SU-DHL-6 (cell line): ENCODE data around the gene ELAPOR1.

Experiments
- EZH2phosphoT487 ChIP-seq: fragments of 200-600 bp; sonication (generic), shearing (Covaris generic); conservative IDR thresholded peaks from 2 replicates; pipeline ENCODE4 v1.6.1; 2018; ENCODE audit warnings: mild to moderate bottlenecking, antibody characterized with exemption, low read length, moderate library complexity, mixed read lengths
- TF ChIP-seq, protein P1 (sequence below): fragments of 200-600 bp; sonication (generic); IDR thresholded peaks from one replicate; pipeline ENCODE4 v1.5.1; 2017; ENCODE audit warnings: antibody characterized with exemption, mild to moderate bottlenecking, low read length, moderate library complexity; ENCODE audit not compliant: insufficient read depth, poor library complexity, severe bottlenecking

DNA sequence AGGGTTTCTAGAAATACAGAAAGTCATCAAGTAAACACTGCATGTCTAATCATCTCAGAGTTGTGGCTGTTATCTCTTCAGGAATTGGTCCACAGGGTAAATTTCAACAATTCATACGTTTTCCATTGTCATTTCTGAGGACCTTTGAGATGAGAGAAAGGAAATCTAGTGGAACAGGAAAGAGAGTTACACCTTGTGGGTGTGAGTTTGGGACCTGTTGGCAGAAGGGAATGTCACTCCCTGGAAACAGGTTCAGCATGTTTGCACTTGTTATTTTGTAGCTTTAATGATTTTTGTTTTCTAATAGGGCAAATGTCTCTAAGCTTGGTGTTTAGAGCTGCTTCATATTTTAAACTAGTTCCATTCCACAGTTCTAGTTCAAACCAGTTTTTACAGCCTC lies 17.8 kb upstream of the ELAPOR1 start:
- TF ChIP-seq, protein P1, sequence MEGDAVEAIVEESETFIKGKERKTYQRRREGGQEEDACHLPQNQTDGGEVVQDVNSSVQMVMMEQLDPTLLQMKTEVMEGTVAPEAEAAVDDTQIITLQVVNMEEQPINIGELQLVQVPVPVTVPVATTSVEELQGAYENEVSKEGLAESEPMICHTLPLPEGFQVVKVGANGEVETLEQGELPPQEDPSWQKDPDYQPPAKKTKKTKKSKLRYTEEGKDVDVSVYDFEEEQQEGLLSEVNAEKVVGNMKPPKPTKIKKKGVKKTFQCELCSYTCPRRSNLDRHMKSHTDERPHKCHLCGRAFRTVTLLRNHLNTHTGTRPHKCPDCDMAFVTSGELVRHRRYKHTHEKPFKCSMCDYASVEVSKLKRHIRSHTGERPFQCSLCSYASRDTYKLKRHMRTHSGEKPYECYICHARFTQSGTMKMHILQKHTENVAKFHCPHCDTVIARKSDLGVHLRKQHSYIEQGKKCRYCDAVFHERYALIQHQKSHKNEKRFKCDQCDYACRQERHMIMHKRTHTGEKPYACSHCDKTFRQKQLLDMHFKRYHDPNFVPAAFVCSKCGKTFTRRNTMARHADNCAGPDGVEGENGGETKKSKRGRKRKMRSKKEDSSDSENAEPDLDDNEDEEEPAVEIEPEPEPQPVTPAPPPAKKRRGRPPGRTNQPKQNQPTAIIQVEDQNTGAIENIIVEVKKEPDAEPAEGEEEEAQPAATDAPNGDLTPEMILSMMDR = no peak
- TF ChIP-seq EZH2phosphoT487 = no peak
